Cardiac muscle cell (in vitro differentiated cells and primary cell): Measurements from ENCODE around the gene ISX. TPM values are rescaled to one million over a fixed set of nuclear protein-coding genes. Genes with fewer than 3 reads are reported as not detected.
"Not testable (repeated sequence)": the region's sequence is repeated elsewhere in the genome, so short reads cannot be mapped to it uniquely, and the experiment has no call there.

ENCODE experiments used
- DNase-seq, 2 donors: peaks; one replicate each; pipeline versions ENCODE4 v3.0.0 to v3.0.0-alpha.2; 2010 to 2017; ENCODE audit warnings: low read depth in 1 of 2, low spot score in 1 of 2
- H3K27ac ChIP-seq: fragments of 200-600 bp; sonication (generic); 2 replicates; pipeline ENCODE4 v1.5.1; 2016
- H3K27me3 ChIP-seq: fragments of 200-600 bp; sonication (generic); 2 replicates; pipeline ENCODE4 v1.6.0; 2016; ENCODE audit warnings: control low read depth
- H3K36me3 ChIP-seq: fragments of 200-600 bp; sonication (generic); 2 replicates; pipeline ENCODE4 v1.5.1; 2016; ENCODE audit warnings: control low read depth
- H3K4me1 ChIP-seq: fragments of 200-600 bp; sonication (generic); 2 replicates; pipeline ENCODE4 v1.8.1; 2017; ENCODE audit warnings: low read depth, mild to moderate bottlenecking, mixed run types
- H3K4me3 ChIP-seq: fragments of 200-600 bp; sonication (generic); 2 replicates; pipeline ENCODE4 v1.5.1; 2016; ENCODE audit warnings: mild to moderate bottlenecking
- H3K9me3 ChIP-seq: fragments of 200-600 bp; sonication (generic); 2 replicates; pipeline ENCODE4 v1.5.1; 2017; ENCODE audit warnings: low read depth, mild to moderate bottlenecking, control low read depth
- polyA plus RNA-seq: library from polyadenylated mRNA; unstranded; fragments of >200 nt; fragmentation: Nextera tagmentation; extraction: Ambion mirVana; gene quantifications from 2 replicates; pipeline ENCODE4 v1.2.1, GENCODE V29; 2016
- total RNA-seq: library from RNA; depleted of rRNA; stranded (reverse); fragments of >200 nt; gene quantifications from 2 replicates; pipeline ENCODE4 v1.2.3, GENCODE V29; 2016
- TF ChIP-seq, protein P1 (sequence below): IDR thresholded peaks from 2 replicates; pipeline ENCODE4 v1.5.1; 2012; ENCODE audit warnings: low read depth, mild to moderate bottlenecking, low read length

Gene ISX
- total and polyA plus RNA-seq, 2 experiments from 2014 or later, result not detected

DNA sequence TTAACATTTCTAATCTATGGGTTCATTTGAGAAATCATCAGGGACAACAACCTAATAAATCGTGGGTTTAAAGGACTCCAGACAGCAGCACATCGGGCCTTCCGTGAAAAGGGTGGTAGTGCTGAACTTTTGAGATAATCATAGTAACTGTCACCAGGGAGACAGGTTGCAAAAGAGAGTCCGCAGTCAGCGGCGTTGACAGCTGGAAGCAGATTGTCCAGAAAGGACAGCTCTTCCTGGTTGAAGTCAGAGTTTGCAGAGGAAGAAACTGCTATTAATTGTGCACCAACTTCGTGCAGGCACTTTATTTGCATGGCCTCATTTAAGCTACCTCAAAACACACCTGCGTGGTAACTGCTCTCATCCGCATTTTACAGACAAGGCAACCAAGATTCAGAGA is 20.5 kb upstream of the ISX start:
- TF ChIP-seq, protein P1, sequence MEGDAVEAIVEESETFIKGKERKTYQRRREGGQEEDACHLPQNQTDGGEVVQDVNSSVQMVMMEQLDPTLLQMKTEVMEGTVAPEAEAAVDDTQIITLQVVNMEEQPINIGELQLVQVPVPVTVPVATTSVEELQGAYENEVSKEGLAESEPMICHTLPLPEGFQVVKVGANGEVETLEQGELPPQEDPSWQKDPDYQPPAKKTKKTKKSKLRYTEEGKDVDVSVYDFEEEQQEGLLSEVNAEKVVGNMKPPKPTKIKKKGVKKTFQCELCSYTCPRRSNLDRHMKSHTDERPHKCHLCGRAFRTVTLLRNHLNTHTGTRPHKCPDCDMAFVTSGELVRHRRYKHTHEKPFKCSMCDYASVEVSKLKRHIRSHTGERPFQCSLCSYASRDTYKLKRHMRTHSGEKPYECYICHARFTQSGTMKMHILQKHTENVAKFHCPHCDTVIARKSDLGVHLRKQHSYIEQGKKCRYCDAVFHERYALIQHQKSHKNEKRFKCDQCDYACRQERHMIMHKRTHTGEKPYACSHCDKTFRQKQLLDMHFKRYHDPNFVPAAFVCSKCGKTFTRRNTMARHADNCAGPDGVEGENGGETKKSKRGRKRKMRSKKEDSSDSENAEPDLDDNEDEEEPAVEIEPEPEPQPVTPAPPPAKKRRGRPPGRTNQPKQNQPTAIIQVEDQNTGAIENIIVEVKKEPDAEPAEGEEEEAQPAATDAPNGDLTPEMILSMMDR, result no peak
- no peak overlapping the region for H3K27ac ChIP-seq
- no peak overlapping the region for H3K4me3 ChIP-seq
- no peaks in the 10 kb centered on the region for H3K9me3 ChIP-seq
- H3K27me3 ChIP-seq, result no peaks in the 10 kb centered on the region
- no peaks in the 10 kb centered on the region for H3K36me3 ChIP-seq
- H3K4me1 ChIP-seq, result peaks cover 6% of the 10 kb centered on the region
- peak in 1 of 2 donors; percentile 26 for DNase-seq

- no peak for DNase-seq
- Histone ChIP-seq H3K9me3 (no peaks in the 10 kb centered on the region), H3K27ac (no peak overlapping the region), H3K36me3 (no peaks in the 10 kb centered on the region), H3K4me3 (no peak overlapping the region), H3K4me1 (peaks cover 6% of the 10 kb centered on the region), H3K27me3 (no peaks in the 10 kb centered on the region)
- TF ChIP-seq, protein P1, result no peak
Measured at GRCh38 chr22:35046744-35047462, 19.1 kb upstream of the ISX start.

DNA sequence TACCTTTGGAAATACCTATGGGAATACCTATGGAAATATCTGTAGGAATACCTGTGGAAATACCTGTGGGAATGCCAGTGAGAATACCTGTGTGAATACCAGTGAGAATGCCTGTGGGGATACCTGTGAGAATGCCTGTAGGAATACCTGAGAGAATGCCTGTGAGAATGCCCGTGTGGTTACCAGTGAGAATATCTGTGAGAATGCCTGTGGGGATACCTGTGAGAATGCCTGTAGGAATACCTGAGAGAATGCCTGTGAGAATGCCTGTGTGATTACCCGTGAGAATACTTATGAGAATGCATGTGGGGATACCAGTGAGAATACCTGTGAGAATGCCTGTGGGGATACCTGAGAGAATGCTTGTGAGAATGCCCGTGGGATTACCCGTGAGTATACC is 15.9 kb upstream of the ISX start:
- H3K4me3 ChIP-seq, H3K27me3 ChIP-seq, H3K36me3 ChIP-seq, H3K4me1 ChIP-seq, DNase-seq, H3K27ac ChIP-seq, H3K9me3 ChIP-seq: not testable (repeated sequence)

DNA sequence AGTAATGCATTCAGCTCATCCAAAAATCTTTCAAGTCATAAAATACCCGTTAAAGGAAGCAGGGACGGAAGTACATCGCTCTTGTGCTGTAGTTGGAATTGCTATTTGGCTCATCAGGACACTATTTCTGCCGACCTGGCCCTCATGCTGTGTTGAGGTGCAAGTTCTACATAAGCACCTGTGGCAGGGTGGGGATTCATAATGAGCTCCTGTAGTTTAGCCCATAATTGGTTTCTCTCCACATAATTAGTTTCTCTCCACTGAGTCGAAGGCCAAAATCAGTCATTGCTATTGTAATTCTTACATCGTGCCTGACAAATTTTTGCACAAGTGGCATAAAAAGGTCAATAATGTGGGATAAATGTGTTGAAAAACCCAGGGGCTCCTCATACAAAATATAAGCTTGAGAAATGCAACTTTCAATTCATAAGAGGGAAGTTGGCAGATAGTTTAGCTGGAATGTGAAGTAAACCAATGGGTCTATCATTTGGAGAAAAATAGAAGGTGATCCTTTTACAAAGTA is 14.9 kb upstream of the ISX start:
- Histone ChIP-seq H3K36me3 (no peaks in the 10 kb centered on the region), H3K4me1 (no peaks in the 10 kb centered on the region), H3K27ac (no peak overlapping the region), H3K4me3 (no peak overlapping the region), H3K9me3 (no peaks in the 10 kb centered on the region), H3K27me3 (no peaks in the 10 kb centered on the region)
- TF ChIP-seq, protein P1, result no peak
- no peak for DNase-seq

- H3K9me3 ChIP-seq, result no peaks in the 10 kb centered on the region
- no peaks in the 10 kb centered on the region for H3K4me1 ChIP-seq
- no peaks in the 10 kb centered on the region for H3K36me3 ChIP-seq
- TF ChIP-seq, protein P1, result no peak
- no peak for DNase-seq
- H3K27me3 ChIP-seq, result no peaks in the 10 kb centered on the region
- H3K27ac ChIP-seq, result no peak overlapping the region
- H3K4me3 ChIP-seq, result no peak overlapping the region
Measured at GRCh38 chr22:35051791-35052190, 14.2 kb upstream of the ISX start.

GRCh38 chr22:35053060-35053835 is 12.7 kb upstream of the ISX start:
- no peak overlapping the region for H3K4me3 ChIP-seq
- no peak for DNase-seq
- no peaks in the 10 kb centered on the region for H3K4me1 ChIP-seq
- no peaks in the 10 kb centered on the region for H3K27me3 ChIP-seq
- H3K36me3 ChIP-seq, result no peaks in the 10 kb centered on the region
- H3K27ac ChIP-seq, result no peak overlapping the region
- TF ChIP-seq, protein P1, result no peak
- H3K9me3 ChIP-seq, result no peaks in the 10 kb centered on the region
